ENCODE results near the gene RNF130.

DNA sequence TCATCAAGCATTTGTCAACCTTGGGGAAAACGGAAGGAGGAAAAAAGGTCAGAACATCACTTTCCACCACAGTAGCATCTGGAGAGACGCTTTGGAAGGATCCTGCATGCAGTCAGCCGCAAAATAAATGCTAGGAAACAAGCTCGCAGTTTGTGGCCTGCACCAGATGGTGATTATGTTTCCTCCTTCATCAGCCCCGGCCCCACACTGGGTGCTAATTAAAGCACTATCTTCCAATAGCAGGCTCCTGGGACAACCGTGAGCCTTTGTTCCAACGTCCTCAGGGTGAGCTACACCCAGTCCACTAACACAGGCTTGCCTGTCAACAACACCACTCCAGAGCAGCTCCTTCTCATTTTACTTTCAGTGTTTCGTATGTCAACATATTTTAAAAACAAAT, 64.0 kb downstream of the RNF130 start:
- TF ChIP-seq, protein P1, sequence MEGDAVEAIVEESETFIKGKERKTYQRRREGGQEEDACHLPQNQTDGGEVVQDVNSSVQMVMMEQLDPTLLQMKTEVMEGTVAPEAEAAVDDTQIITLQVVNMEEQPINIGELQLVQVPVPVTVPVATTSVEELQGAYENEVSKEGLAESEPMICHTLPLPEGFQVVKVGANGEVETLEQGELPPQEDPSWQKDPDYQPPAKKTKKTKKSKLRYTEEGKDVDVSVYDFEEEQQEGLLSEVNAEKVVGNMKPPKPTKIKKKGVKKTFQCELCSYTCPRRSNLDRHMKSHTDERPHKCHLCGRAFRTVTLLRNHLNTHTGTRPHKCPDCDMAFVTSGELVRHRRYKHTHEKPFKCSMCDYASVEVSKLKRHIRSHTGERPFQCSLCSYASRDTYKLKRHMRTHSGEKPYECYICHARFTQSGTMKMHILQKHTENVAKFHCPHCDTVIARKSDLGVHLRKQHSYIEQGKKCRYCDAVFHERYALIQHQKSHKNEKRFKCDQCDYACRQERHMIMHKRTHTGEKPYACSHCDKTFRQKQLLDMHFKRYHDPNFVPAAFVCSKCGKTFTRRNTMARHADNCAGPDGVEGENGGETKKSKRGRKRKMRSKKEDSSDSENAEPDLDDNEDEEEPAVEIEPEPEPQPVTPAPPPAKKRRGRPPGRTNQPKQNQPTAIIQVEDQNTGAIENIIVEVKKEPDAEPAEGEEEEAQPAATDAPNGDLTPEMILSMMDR (IDR thresholded peaks at IDR 0.05; ENCODE audit: insufficient read depth, low read depth, low read length), result no peak
- no peak for TF ChIP-seq EZH2 (IDR thresholded peaks at IDR 0.05; ENCODE audit: insufficient read depth, low read length)

All from astrocyte (in vitro differentiated cells and primary cell).